H1 (cell line): ENCODE measurements around the gene SOX2. TPM values are rescaled to one million over a fixed set of nuclear protein-coding genes. Genes with fewer than 3 reads are reported as not detected.

Experiments used
- CTCF ChIA-PET: fragments of 300-600 bp; sonication (Branson Sonifier 250); formaldehyde crosslinking; loops from one replicate; lab custom pipeline; 2021; ENCODE audit not compliant: partially characterized antibody; lab: Charles Lee
- POLR2A ChIA-PET: fragments of 300-600 bp; sonication (Branson Sonifier 250); formaldehyde crosslinking; loops from one replicate; lab custom pipeline; 2021; ENCODE audit warnings: inconsistent platforms; ENCODE audit not compliant: partially characterized antibody; lab: Charles Lee
- DNase-seq, 2 experiments: peaks; one replicate each; pipeline versions ENCODE4 v3.0.0 to v3.0.0-alpha.2; 2010 to 2022; ENCODE audit warnings: low spot score in 2 of 2, low read depth in 1 of 2, mixed read lengths in 1 of 2
- FAIRE-seq: peaks from 2 replicates; lab custom pipeline; 2011; peaks lifted over from hg19 to GRCh38; lab: Jason Lieb, UNC
- H2AFZ ChIP-seq: 2 replicates; pipeline ENCODE4 v1.8.1; 2012; ENCODE audit warnings: low read length, inconsistent platforms
- H2AK5ac ChIP-seq: 2 replicates; pipeline ENCODE4 v1.6.1; 2013; ENCODE audit warnings: low read depth, low read length
- H2BK120ac ChIP-seq: replicated peaks from 2 replicates; pipeline ENCODE3; 2013; ENCODE audit warnings: low read depth, low read length, inconsistent platforms
- H2BK12ac ChIP-seq: 2 replicates; pipeline ENCODE4 v1.6.1; 2013; ENCODE audit warnings: low read depth, low read length
- H2BK15ac ChIP-seq: 2 replicates; pipeline ENCODE4 v1.6.1; 2013; ENCODE audit warnings: low read length
- H2BK20ac ChIP-seq: 2 replicates; pipeline ENCODE4 v1.6.1; 2013; ENCODE audit warnings: low read length
- H2BK5ac ChIP-seq: 2 replicates; pipeline ENCODE4 v1.6.1; 2013; ENCODE audit warnings: low read depth, low read length
- H3K14ac ChIP-seq: 2 replicates; pipeline ENCODE4 v1.6.1; 2013; ENCODE audit warnings: inconsistent platforms; ENCODE audit not compliant: insufficient read length
- H3K18ac ChIP-seq: 2 replicates; pipeline ENCODE4 v1.6.1; 2013; ENCODE audit warnings: low read length; ENCODE audit errors: extremely low read depth
- H3K23ac ChIP-seq: 2 replicates; pipeline ENCODE4 v1.6.1; 2013; ENCODE audit warnings: inconsistent platforms; ENCODE audit not compliant: insufficient read length
- H3K23me2 ChIP-seq: 2 replicates; pipeline ENCODE4 v1.6.1; 2013; ENCODE audit warnings: low read depth, low read length
- H3K27ac ChIP-seq: 2 replicates; pipeline ENCODE4 v1.6.1; 2011; ENCODE audit warnings: low read depth, low read length, inconsistent platforms
- H3K27me3 ChIP-seq, 4 experiments: replicated peaks in 1 of 4; 1 replicate in 1 of 4; 2 replicates in 3 of 4; pipeline versions ENCODE4 v1.6.1 to v1.8.1; 2011 to 2013; ENCODE audit warnings: low read length in 3 of 4, mild to moderate bottlenecking in 3 of 4, inconsistent platforms in 2 of 4, mixed read lengths in 2 of 4, moderate library complexity in 1 of 4; ENCODE audit not compliant: control insufficient read depth in 3 of 4, insufficient read depth in 3 of 4; ENCODE audit errors: extremely low read depth in 1 of 4
- H3K36me3 ChIP-seq, 4 experiments: 2 replicates each; pipeline versions ENCODE4 v1.6.1 to v1.8.1; 2011 to 2013; ENCODE audit warnings: mild to moderate bottlenecking in 4 of 4, low read length in 3 of 4, moderate library complexity in 2 of 4, control low read depth in 1 of 4, inconsistent platforms in 1 of 4; ENCODE audit not compliant: insufficient read depth in 4 of 4, control insufficient read depth in 2 of 4
- H3K4ac ChIP-seq: replicated peaks from 2 replicates; pipeline ENCODE3; 2013; ENCODE audit warnings: low read length, low read depth, mixed read lengths, inconsistent platforms; ENCODE audit not compliant: insufficient read length
- H3K4me1 ChIP-seq, 4 experiments: replicated peaks in 1 of 4; 1 replicate in 1 of 4; 2 replicates in 3 of 4; pipeline versions ENCODE4 v1.6.1 to v1.8.1; 2011 to 2013; ENCODE audit warnings: low read length in 3 of 4, inconsistent platforms in 2 of 4, mixed read lengths in 1 of 4; ENCODE audit not compliant: insufficient read depth in 4 of 4, control insufficient read depth in 3 of 4
- H3K4me2 ChIP-seq, 2 experiments: 2 replicates each; pipeline versions ENCODE4 v1.6.1 to v1.8.1; 2011 to 2013; ENCODE audit warnings: low read depth in 2 of 2, low read length in 2 of 2, control low read depth in 1 of 2, inconsistent platforms in 1 of 2, mild to moderate bottlenecking in 1 of 2; ENCODE audit not compliant: insufficient read depth in 1 of 2
- H3K4me3 ChIP-seq, 4 experiments: fragments of 200-600, 300-600 bp in 1 of 4; sonication (generic), shearing (Covaris generic), sonication (Bioruptor Twin) in 1 of 4; 2 replicates each; pipeline versions ENCODE4 v1.5.1 to v1.8.1; 2011 to 2016; ENCODE audit warnings: low read length in 4 of 4, low read depth in 3 of 4, control low read depth in 2 of 4, inconsistent platforms in 2 of 4, mild to moderate bottlenecking in 2 of 4, mixed read lengths in 1 of 4, moderate library complexity in 1 of 4; ENCODE audit not compliant: insufficient read depth in 2 of 4; ENCODE audit errors: extremely low read depth in 1 of 4
- H3K56ac ChIP-seq: replicated peaks from 2 replicates; pipeline ENCODE3; 2013; ENCODE audit warnings: low read depth, mild to moderate bottlenecking, mixed read lengths, low read length, inconsistent platforms; ENCODE audit not compliant: insufficient read length
- H3K79me1 ChIP-seq: 2 replicates; pipeline ENCODE4 v1.6.1; 2013; ENCODE audit warnings: low read depth, low read length, control low read depth
- H3K79me2 ChIP-seq, 2 experiments: 2 replicates each; pipeline versions ENCODE4 v1.6.1 to v1.8.1; 2012 to 2013; ENCODE audit warnings: low read length in 2 of 2, mild to moderate bottlenecking in 2 of 2, inconsistent platforms in 1 of 2; ENCODE audit not compliant: insufficient read depth in 2 of 2, control insufficient read depth in 1 of 2
- H3K9ac ChIP-seq, 4 experiments: replicated peaks in 1 of 4; 1 replicate in 1 of 4; 2 replicates in 3 of 4; pipeline versions ENCODE4 v1.6.1 to v1.8.1; 2011 to 2013; ENCODE audit warnings: low read depth in 3 of 4, low read length in 3 of 4, control low read depth in 2 of 4, mild to moderate bottlenecking in 2 of 4, moderate library complexity in 2 of 4, inconsistent platforms in 1 of 4; ENCODE audit errors: extremely low read depth in 1 of 4
- H3K9me3 ChIP-seq, 2 experiments: 2 replicates each; pipeline versions ENCODE4 v1.6.1 to v1.8.1; 2012 to 2013; ENCODE audit warnings: mild to moderate bottlenecking in 2 of 2, moderate library complexity in 2 of 2, control low read depth in 1 of 2, inconsistent platforms in 1 of 2, low read depth in 1 of 2, low read length in 1 of 2, mixed read lengths in 1 of 2; ENCODE audit not compliant: insufficient read depth in 2 of 2
- H4K20me1 ChIP-seq, 2 experiments: replicated peaks in 1 of 2; 2 replicates each; pipeline versions ENCODE3 to v1.8.1; 2011 to 2013; ENCODE audit warnings: inconsistent platforms in 2 of 2, low read length in 2 of 2, mild to moderate bottlenecking in 1 of 2; ENCODE audit not compliant: insufficient read depth in 2 of 2, control insufficient read depth in 1 of 2
- H4K5ac ChIP-seq: 2 replicates; pipeline ENCODE4 v1.6.1; 2013; ENCODE audit warnings: low read length, low read depth, mixed read lengths, inconsistent platforms; ENCODE audit not compliant: insufficient read length
- H4K8ac ChIP-seq: 2 replicates; pipeline ENCODE4 v1.8.0; 2013; ENCODE audit warnings: mild to moderate bottlenecking, moderate library complexity, low read length, inconsistent platforms; ENCODE audit not compliant: insufficient read depth; ENCODE audit errors: extremely low read depth
- H4K91ac ChIP-seq: replicated peaks from 2 replicates; pipeline ENCODE3; 2013; ENCODE audit warnings: low read length, mixed read lengths, inconsistent platforms; ENCODE audit not compliant: insufficient read length
- ASH2L ChIP-seq: fragments of 200-600, 300-600 bp; sonication (generic); IDR thresholded peaks from one replicate; pipeline ENCODE4 v1.7.1; 2017; ENCODE audit warnings: low read length
- BRCA1 ChIP-seq: IDR thresholded peaks from 2 replicates; pipeline ENCODE4 v1.6.1; 2012; ENCODE audit warnings: low read depth, low read length, improper control_type of control experiment
- NANOG ChIP-seq: IDR thresholded peaks from 2 replicates; pipeline ENCODE4 v1.6.1; 2011; ENCODE audit warnings: low read length, low read depth, mild to moderate bottlenecking, inconsistent platforms; ENCODE audit not compliant: insufficient read depth, poor library complexity, severe bottlenecking
- POLR2AphosphoS5 ChIP-seq: IDR thresholded peaks from 2 replicates; pipeline ENCODE4 v1.6.1; 2011; ENCODE audit warnings: low read depth, low read length
- RBBP5 ChIP-seq: IDR thresholded peaks from 2 replicates; pipeline ENCODE4 v1.7.1; 2012; ENCODE audit warnings: low read depth, mild to moderate bottlenecking, inconsistent platforms, low read length, moderate library complexity, borderline replicate concordance
- RNF2 ChIP-seq: fragments of 200-900, 300-1000 bp; sonication (generic); IDR thresholded peaks from 2 replicates; pipeline ENCODE4 v1.7.1; 2016; ENCODE audit warnings: borderline replicate concordance, low read depth, mild to moderate bottlenecking, antibody characterized with exemption, low read length; ENCODE audit not compliant: poor library complexity, severe bottlenecking; ENCODE audit errors: missing control alignments
- SIX5 ChIP-seq: IDR thresholded peaks from 2 replicates; pipeline ENCODE4 v1.6.1; 2011; ENCODE audit warnings: mild to moderate bottlenecking, low read depth, low read length
- TCF12 ChIP-seq: IDR thresholded peaks from 2 replicates; pipeline ENCODE4 v1.6.1; 2011; ENCODE audit warnings: low read depth, mild to moderate bottlenecking, low read length
- WGBS, 2 experiments: shearing (Covaris generic) in 1 of 2; methylation state at CpG; one replicate each; pipeline versions ENCODE4 v1.1.6 to v1.1.7; 2013 to 2015; ENCODE audit warnings: low lambda C conversion rate in 2 of 2, mixed read lengths in 2 of 2, inconsistent platforms in 1 of 2, low coverage in 1 of 2, missing lambda C conversion rate in 1 of 2; ENCODE audit not compliant: insufficient replicate concordance in 2 of 2, insufficient coverage in 1 of 2, insufficient read length in 1 of 2; ENCODE audit errors: extremely low coverage in 1 of 2, missing lambda C conversion rate in 1 of 2; 5-methylcytosine and 5-hydroxymethylcytosine counted together
- polyA plus RNA-seq, 7 experiments: library from polyadenylated mRNA; depleted of rRNA in 3 of 7; stranded (reverse) in 5 of 7; unstranded in 2 of 7; fragments of >200 nt in 5 of 7; fragments of 200-250 nt in 2 of 7; gene quantifications; 1 replicate in 5 of 7; 2 replicates in 1 of 7; 4 replicates in 1 of 7; pipeline versions ENCODE4 v1.2.1 to v1.2.3, GENCODE V29; 2011 to 2013; ENCODE audit warnings: missing spikeins in 2 of 7, mixed read lengths in 2 of 7
- total RNA-seq: library from RNA; stranded (reverse); fragmentation: NEBNext Ultra II Directional; extraction: Animal tissue kit (Norgen Biotek cat#: 25700); gene quantifications from 2 replicates; pipeline ENCODE4 v1.2.1, GENCODE V29; 2021
- TF ChIP-seq, protein P1 (sequence below): IDR thresholded peaks from 2 replicates; pipeline ENCODE4 v1.6.1; 2012; ENCODE audit warnings: inconsistent platforms

SOX2 gene
- total and polyA plus RNA-seq, 2 of the 8 experiments (the other 6 are each of a cell fraction or from before 2014, with no cell fraction given) = 149 to 247 TPM

DNA sequence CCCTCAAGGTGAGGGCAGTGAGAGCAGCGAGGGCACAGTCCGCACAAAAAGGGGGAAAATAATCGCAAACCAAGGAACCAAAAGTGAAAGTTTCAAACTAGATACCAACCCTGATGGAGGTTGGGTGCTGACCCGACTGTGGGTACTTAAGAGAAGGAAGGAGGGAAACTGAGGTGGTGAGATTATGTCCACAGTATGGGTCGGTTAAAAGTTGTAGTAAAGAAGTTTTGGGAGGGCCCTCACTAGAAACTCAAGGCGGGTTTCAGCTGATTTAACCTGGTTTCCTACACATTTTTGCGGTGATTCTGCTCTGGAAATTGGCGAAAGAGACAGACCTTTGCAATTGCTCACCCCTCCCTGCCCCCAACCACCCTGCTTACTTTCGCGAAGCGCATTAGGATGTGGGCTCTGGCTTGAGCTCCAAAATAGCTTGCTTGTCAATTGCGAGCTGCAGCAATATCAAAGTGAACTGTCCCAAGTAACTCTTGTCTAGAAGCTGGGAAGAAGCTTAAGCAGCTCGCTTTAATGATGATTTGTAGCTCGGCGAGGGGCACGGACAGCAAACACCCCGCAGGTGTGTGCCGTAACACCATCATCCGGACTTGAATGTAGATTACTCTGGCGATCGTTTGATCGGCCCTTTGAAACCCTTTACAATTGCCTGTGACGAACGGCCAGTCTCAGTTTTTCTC, 15.8 kb downstream of the SOX2 start:
- peak overlapping the region; percentile 8 for H3K4ac ChIP-seq
- 0 out of 2 replicates have a peak overlapping the region, but pooled peaks have one; percentile 35 for H2BK5ac ChIP-seq
- no peaks in the 10 kb centered on the region for H3K9me3 ChIP-seq
- peaks cover 0 to 2% of the 10 kb centered on the region in 2 experiments; a peak in 1 of 4 replicates for H3K79me2 ChIP-seq
- peaks cover 24% of the 10 kb centered on the region for H3K23me2 ChIP-seq
- TF ChIP-seq BRCA1 (no peak), RNF2 (peak; percentile 18), NANOG (peak; percentile 67), SIX5 (no peak), TCF12 (0 out of 2 replicates have a peak, but pooled peaks have one; percentile 12), ASH2L (peak; percentile 37), RBBP5 (0 out of 2 replicates have a peak, but pooled peaks have one; percentile 72), POLR2AphosphoS5 (no peak)
- TF ChIP-seq, protein P1, sequence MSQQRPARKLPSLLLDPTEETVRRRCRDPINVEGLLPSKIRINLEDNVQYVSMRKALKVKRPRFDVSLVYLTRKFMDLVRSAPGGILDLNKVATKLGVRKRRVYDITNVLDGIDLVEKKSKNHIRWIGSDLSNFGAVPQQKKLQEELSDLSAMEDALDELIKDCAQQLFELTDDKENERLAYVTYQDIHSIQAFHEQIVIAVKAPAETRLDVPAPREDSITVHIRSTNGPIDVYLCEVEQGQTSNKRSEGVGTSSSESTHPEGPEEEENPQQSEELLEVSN = peak; percentile 9; the same call in 1 of the 2 replicates
- TF ChIP-seq, all 59 proteins: peak for 6
- H3K14ac ChIP-seq = no peak overlapping the region
- H3K36me3 ChIP-seq = peaks cover 0 to 3% (median 0%) of the 10 kb centered on the region in 4 experiments; a peak in 1 of 8 replicates
- no peak overlapping the region for H3K23ac ChIP-seq
- H2BK12ac ChIP-seq = peak overlapping the region; percentile 80
- H4K91ac ChIP-seq = peak overlapping the region; percentile 63
- no peak overlapping the region for H3K56ac ChIP-seq
- H3K27ac ChIP-seq = no peak overlapping the region
- CTCF ChIA-PET = interaction anchor here (0.7 to 3.6 kb wide), 11 partner anchors 9 to 1226 kb away, joined by 3 to 28 read pairs (median 4); partner anchors contain the start of gene SOX2
- H2AK5ac ChIP-seq = peak overlapping the region; percentile 19; the same call in 1 of the 2 replicates
- DNase-seq = peak in 1 of 2 experiments; percentile 57
- POLR2A ChIA-PET = interaction anchor here (1.0 to 5.6 kb wide), 9 partner anchors 9 to 519 kb away, joined by 3 to 72 read pairs (median 4); partner anchors contain the start of gene SOX2
- no peak for FAIRE-seq
- H4K8ac ChIP-seq = peak overlapping the region; percentile 58; the same call in 1 of the 2 replicates
- peak overlapping the region; percentile 65 for H2BK120ac ChIP-seq
- H3K4me1 ChIP-seq = peaks cover 14 to 55% (median 38%) of the 10 kb centered on the region in 4 experiments
- peak overlapping the region; percentile 76; the same call in 1 of the 2 replicates for H2BK15ac ChIP-seq
- H2AFZ ChIP-seq = no peak overlapping the region
- no peaks in the 10 kb centered on the region for H3K79me1 ChIP-seq
- H3K27me3 ChIP-seq = peaks cover 6 to 31% (median 20%) of the 10 kb centered on the region in 4 experiments
- whole genome bisulfite sequencing, 2 experiments = 0% methylated on average over 24 of the region's 24 CpGs; no CpG with 5 or more reads in 1 of the 2 experiments
- H2BK20ac ChIP-seq = no peak overlapping the region; the same call in 1 of the 2 replicates
- peak overlapping the region; percentile 40 to 73 (median 53) for H3K4me3 ChIP-seq
- peak overlapping the region in 2 of 4 experiments; percentile 5 to 13; a peak in 1 of 7 replicates for H3K9ac ChIP-seq
- no peak overlapping the region for H4K5ac ChIP-seq
- peak overlapping the region; percentile 33; the same call in 1 of the 2 replicates for H3K18ac ChIP-seq
- H3K4me2 ChIP-seq = peak overlapping the region; percentile 94 to 100
- no peaks in the 10 kb centered on the region for H4K20me1 ChIP-seq
